ENCODE data around the gene SLC39A13. TPM values are rescaled to one million over a fixed set of nuclear protein-coding genes. Genes with fewer than 3 reads are reported as not detected.

SLC39A13 gene
- total RNA-seq, 1 experiment from 2014 or later = 27.1 TPM

DNA sequence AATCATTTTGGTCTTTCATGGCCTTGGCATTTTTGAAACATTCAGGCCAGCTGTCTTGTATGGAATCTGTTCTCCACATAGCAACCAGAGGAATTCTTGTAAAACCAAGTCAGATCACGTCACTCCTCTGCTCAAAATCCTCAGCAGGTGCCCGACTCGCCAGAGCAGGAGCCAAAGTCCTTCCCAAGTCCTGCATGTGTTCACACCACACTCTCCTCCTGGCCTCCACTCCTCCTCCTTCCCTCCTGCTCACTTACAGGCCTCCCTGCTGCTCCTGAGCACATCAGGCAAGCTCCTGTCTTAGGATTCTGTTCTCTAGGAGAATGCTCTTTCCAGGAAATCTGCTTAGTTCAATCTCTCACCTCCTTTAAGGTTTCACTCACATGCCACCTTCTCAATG lies 24.8 kb downstream of the SLC39A13 start:
- POLR2A ChIA-PET = no interaction called here
- no peak overlapping the region for H3K4me3 Mint-ChIP-seq (ENCODE audit: unreplicated experiment)
- BruUV-seq (replicated peaks) = no TSS peak

DNA sequence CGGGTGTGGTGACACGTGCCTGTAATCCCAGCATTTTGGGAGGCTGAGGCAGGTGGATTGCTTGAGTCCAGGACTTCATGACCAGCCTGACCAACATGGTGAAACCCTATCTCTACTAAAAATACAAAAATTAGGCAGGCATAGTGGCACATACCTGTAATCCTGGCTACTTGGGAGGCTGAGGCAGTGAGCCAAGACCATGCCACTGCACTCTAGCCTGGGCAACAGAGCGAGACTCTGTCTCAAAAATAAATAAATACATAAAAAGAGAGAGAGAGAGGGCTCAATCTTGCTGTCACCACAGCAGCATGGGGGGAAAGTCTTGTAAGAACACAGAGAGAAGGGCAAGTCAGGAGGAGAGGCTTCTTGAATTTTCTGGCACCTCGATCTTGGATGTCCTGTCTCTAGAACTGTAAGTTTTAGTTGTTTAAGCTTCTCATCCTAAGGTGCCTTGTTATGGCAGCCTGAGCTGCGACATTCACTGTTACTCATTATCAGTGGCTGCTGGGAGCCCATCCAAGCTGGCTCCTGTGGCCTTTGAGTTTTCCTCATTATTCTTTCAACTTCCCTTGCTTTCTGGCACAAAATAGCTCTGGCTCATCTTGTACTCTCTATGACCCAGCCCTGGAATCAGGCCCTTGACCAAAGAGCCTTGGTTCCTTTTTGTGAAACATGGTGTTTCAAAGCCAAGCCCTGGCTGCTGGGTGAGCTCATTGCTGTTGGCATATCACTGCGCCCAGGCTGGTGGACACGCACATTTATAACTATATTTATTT lies 25.8 kb downstream of the SLC39A13 start:
- no peaks in the 10 kb centered on the region for H3K27me3 Mint-ChIP-seq (ENCODE audit: insufficient read depth, unreplicated experiment)
- no peak overlapping the region for H3K4me3 Mint-ChIP-seq (ENCODE audit: unreplicated experiment)
- POLR2A ChIA-PET = interaction anchor here (0.7 kb wide), 1 partner anchor 8 kb away, joined by 8 read pairs; the partner anchor contains the start of gene PSMC3
- Histone ChIP-seq H3K27me3 (replicated peaks; ENCODE audit: control insufficient read depth, insufficient read depth, low read length) (no peaks in the 10 kb centered on the region), H3K9me3 (no peaks in the 10 kb centered on the region), H3K36me3 (ENCODE audit: control insufficient read depth, insufficient read depth, low read length) (no peaks in the 10 kb centered on the region), H3K4me3 (ENCODE audit: low read depth, low read length) (no peak overlapping the region), H3K4me1 (no peaks in the 10 kb centered on the region)
- H3K4me1 Mint-ChIP-seq (ENCODE audit: low read depth, unreplicated experiment) = peaks cover 7% of the 10 kb centered on the region
- CTCF ChIA-PET = interaction anchor here (0.6 kb wide), 1 partner anchor 20 kb away, joined by 4 read pairs; no protein-coding TSS in a partner anchor
- peaks cover 5% of the 10 kb centered on the region for H3K36me3 Mint-ChIP-seq (ENCODE audit: insufficient read depth, unreplicated experiment)
- BruUV-seq (replicated peaks) = no TSS peak
- H3K27ac Mint-ChIP-seq (ENCODE audit: unreplicated experiment) = no peak overlapping the region
- intact Hi-C loops (cut with micrococcal nuclease; ENCODE audit: unreplicated experiment) = no loop called here
- no peak for TF ChIP-seq CTCF (IDR thresholded peaks at IDR 0.05; ENCODE audit: insufficient read depth in 1 of 2, low read depth in 1 of 2, low read length in 1 of 2, severe bottlenecking in 1 of 2, unreplicated experiment in 1 of 2)
- H3K9me3 Mint-ChIP-seq (ENCODE audit: unreplicated experiment) = no peaks in the 10 kb centered on the region
- DNase-seq = no peak

More for the DNA sequence above, 24.8 kb downstream of the SLC39A13 start:
- no peaks in the 10 kb centered on the region for H3K4me1 ChIP-seq
- Mint-ChIP-seq H3K27me3 (ENCODE audit: insufficient read depth, unreplicated experiment) (no peaks in the 10 kb centered on the region), H3K4me1 (ENCODE audit: low read depth, unreplicated experiment) (peaks cover 7% of the 10 kb centered on the region), H3K36me3 (ENCODE audit: insufficient read depth, unreplicated experiment) (peaks cover 5% of the 10 kb centered on the region), H3K9me3 (ENCODE audit: unreplicated experiment) (no peaks in the 10 kb centered on the region), H3K27ac (ENCODE audit: unreplicated experiment) (peak overlapping the region; percentile 20)
- CTCF ChIA-PET = interaction anchor here (0.6 kb wide), 1 partner anchor 21 kb away, joined by 4 read pairs; no protein-coding TSS in a partner anchor
- H3K4me3 ChIP-seq (ENCODE audit: low read depth, low read length) = no peak overlapping the region
- no peak for TF ChIP-seq CTCF (IDR thresholded peaks at IDR 0.05; ENCODE audit: insufficient read depth in 1 of 2, low read depth in 1 of 2, low read length in 1 of 2, severe bottlenecking in 1 of 2, unreplicated experiment in 1 of 2)
- no peaks in the 10 kb centered on the region for H3K27me3 ChIP-seq (replicated peaks; ENCODE audit: control insufficient read depth, insufficient read depth, low read length)
- intact Hi-C loops (cut with micrococcal nuclease; ENCODE audit: unreplicated experiment) = no loop called here
- DNase-seq = peak; percentile 49 to 68
- H3K9me3 ChIP-seq = no peaks in the 10 kb centered on the region
- no peaks in the 10 kb centered on the region for H3K36me3 ChIP-seq (ENCODE audit: control insufficient read depth, insufficient read depth, low read length)

- POLR2A ChIA-PET = no interaction called here
Observed at GRCh38 chr11:47435687-47436086, 27.3 kb downstream of the SLC39A13 start.

More at GRCh38 chr11:47435687-47436086, 27.3 kb downstream of the SLC39A13 start:
- Mint-ChIP-seq H3K36me3 (ENCODE audit: insufficient read depth, unreplicated experiment) (peaks cover 5% of the 10 kb centered on the region), H3K9me3 (ENCODE audit: unreplicated experiment) (no peaks in the 10 kb centered on the region), H3K4me1 (ENCODE audit: low read depth, unreplicated experiment) (peaks cover 7% of the 10 kb centered on the region), H3K27ac (ENCODE audit: unreplicated experiment) (peak overlapping the region; percentile 68), H3K4me3 (ENCODE audit: unreplicated experiment) (no peak overlapping the region), H3K27me3 (ENCODE audit: insufficient read depth, unreplicated experiment) (no peaks in the 10 kb centered on the region)
- no peak overlapping the region for H3K4me3 ChIP-seq (ENCODE audit: low read depth, low read length)
- intact Hi-C loops (cut with micrococcal nuclease; ENCODE audit: unreplicated experiment) = no loop called here
- no peaks in the 10 kb centered on the region for H3K36me3 ChIP-seq (ENCODE audit: control insufficient read depth, insufficient read depth, low read length)
- CTCF ChIA-PET = no interaction called here
- H3K27me3 ChIP-seq (replicated peaks; ENCODE audit: control insufficient read depth, insufficient read depth, low read length) = no peaks in the 10 kb centered on the region
- no peak for TF ChIP-seq CTCF (IDR thresholded peaks at IDR 0.05; ENCODE audit: insufficient read depth in 1 of 2, low read depth in 1 of 2, low read length in 1 of 2, severe bottlenecking in 1 of 2, unreplicated experiment in 1 of 2)
- no TSS peak for BruUV-seq (replicated peaks)
- H3K9me3 ChIP-seq = no peaks in the 10 kb centered on the region
- no peaks in the 10 kb centered on the region for H3K4me1 ChIP-seq
- no peak for DNase-seq

Measured in Caco-2 (cell line).